Smooth muscle cell (in vitro differentiated cells): Measurements from ENCODE around the gene ABHD3. TPM values are rescaled to one million over a fixed set of nuclear protein-coding genes. Genes with fewer than 3 reads are reported as not detected.

Experiments
- DNase-seq: peaks from one replicate; lab custom pipeline; 2025; ENCODE audit not compliant: unreplicated experiment; lab: John Stamatoyannopoulos, UW
- H2AFZ ChIP-seq: fragments of 200-600 bp; sonication (generic); 2 replicates; pipeline ENCODE4 v1.6.0; 2016; ENCODE audit warnings: antibody characterized with exemption, low read depth, mild to moderate bottlenecking
- H3F3A ChIP-seq: fragments of 200-600 bp; sonication (generic); 2 replicates; pipeline ENCODE4 v1.6.0; 2017; ENCODE audit warnings: antibody characterized with exemption, low read depth
- H3K27ac ChIP-seq: fragments of 200-600 bp; sonication (generic); 2 replicates; pipeline ENCODE4 v1.5.1; 2016; ENCODE audit warnings: low read depth, mild to moderate bottlenecking
- H3K27me3 ChIP-seq: fragments of 200-600 bp; sonication (generic); 2 replicates; pipeline ENCODE4 v1.6.1; 2016; ENCODE audit warnings: low read depth, mild to moderate bottlenecking
- H3K36me3 ChIP-seq: fragments of 200-600 bp; sonication (generic); 2 replicates; pipeline ENCODE4 v1.5.1; 2016; ENCODE audit warnings: low read depth
- H3K4me1 ChIP-seq: fragments of 200-600 bp; sonication (generic); 2 replicates; pipeline ENCODE4 v1.5.1; 2016; ENCODE audit warnings: low read depth
- H3K4me2 ChIP-seq: fragments of 200-600 bp; sonication (generic); 2 replicates; pipeline ENCODE4 v1.6.0; 2016; ENCODE audit warnings: mild to moderate bottlenecking
- H3K4me3 ChIP-seq: fragments of 200-600 bp; sonication (generic); 2 replicates; pipeline ENCODE4 v1.5.1; 2016; ENCODE audit warnings: mild to moderate bottlenecking
- H3K79me2 ChIP-seq: fragments of 200-600 bp; sonication (generic); 2 replicates; pipeline ENCODE4 v1.6.0; 2016; ENCODE audit warnings: low read depth, mild to moderate bottlenecking
- H3K9ac ChIP-seq: fragments of 200-600 bp; sonication (generic); 2 replicates; pipeline ENCODE4 v1.6.0; 2016; ENCODE audit warnings: low read depth
- H3K9me3 ChIP-seq: fragments of 200-600 bp; sonication (generic); replicated peaks from 2 replicates; pipeline ENCODE4 v1.5.1; 2016; ENCODE audit warnings: low read depth
- H4K20me1 ChIP-seq: fragments of 200-600 bp; sonication (generic); 2 replicates; pipeline ENCODE4 v1.6.0; 2016; ENCODE audit warnings: low read depth
- CTCF ChIP-seq: fragments of 200-600 bp; sonication (generic); IDR thresholded peaks from 2 replicates; pipeline ENCODE4 v1.5.1; 2017; ENCODE audit warnings: borderline replicate concordance, mild to moderate bottlenecking, antibody characterized with exemption; ENCODE audit not compliant: insufficient read depth, poor library complexity, severe bottlenecking
- WGBS: methylation state at CpG from one replicate; pipeline ENCODE4 v1.1.7; 2016; ENCODE audit warnings: low lambda C conversion rate; 5-methylcytosine and 5-hydroxymethylcytosine counted together
- polyA plus RNA-seq: library from polyadenylated mRNA; unstranded; fragments of >200 nt; fragmentation: Nextera tagmentation; extraction: Ambion mirVana; gene quantifications from 2 replicates; pipeline ENCODE4 v1.2.1, GENCODE V29; 2016
- total RNA-seq: library from RNA; depleted of rRNA; stranded (reverse); fragments of >200 nt; gene quantifications from 2 replicates; pipeline ENCODE4 v1.2.3, GENCODE V29; 2014

ABHD3 gene
- total and polyA plus RNA-seq, 2 experiments from 2014 or later: 6.9 to 9.9 TPM

- Histone ChIP-seq H3K9me3 (no peaks in the 10 kb centered on the region), H3K4me1 (no peaks in the 10 kb centered on the region), H3F3A (no peaks in the 10 kb centered on the region), H3K27me3 (no peaks in the 10 kb centered on the region), H3K9ac (no peak overlapping the region), H3K79me2 (no peaks in the 10 kb centered on the region), H2AFZ (no peak overlapping the region), H4K20me1 (no peaks in the 10 kb centered on the region), H3K36me3 (no peaks in the 10 kb centered on the region), H3K27ac (no peak overlapping the region), H3K4me3 (no peak overlapping the region), H3K4me2 (no peak overlapping the region)
- no peak for DNase-seq
- 70% methylated on average over 3 of the region's 3 CpGs for WGBS
- no peak for TF ChIP-seq CTCF
Measured at GRCh38 chr18:21672521-21673267, 31.9 kb downstream of the ABHD3 start.

GRCh38 chr18:21669736-21670285, 34.8 kb downstream of the ABHD3 start:
- H3K4me2 ChIP-seq: no peak overlapping the region
- no peak overlapping the region for H3K4me3 ChIP-seq
- no peaks in the 10 kb centered on the region for H3K9me3 ChIP-seq
- WGBS: 88% methylated on average over 9 of the region's 9 CpGs
- no peak for DNase-seq
- no peak overlapping the region for H3K27ac ChIP-seq
- H3K79me2 ChIP-seq: no peaks in the 10 kb centered on the region
- H4K20me1 ChIP-seq: no peaks in the 10 kb centered on the region
- TF ChIP-seq CTCF: no peak
- no peak overlapping the region for H2AFZ ChIP-seq
- H3K9ac ChIP-seq: no peak overlapping the region
- H3K27me3 ChIP-seq: no peaks in the 10 kb centered on the region
- H3K4me1 ChIP-seq: no peaks in the 10 kb centered on the region
- H3F3A ChIP-seq: no peaks in the 10 kb centered on the region
- H3K36me3 ChIP-seq: no peaks in the 10 kb centered on the region

GRCh38 chr18:21664069-21664468, 40.5 kb downstream of the ABHD3 start:
- TF ChIP-seq CTCF: no peak
- Histone ChIP-seq H3K4me3 (no peak overlapping the region), H3K9me3 (no peaks in the 10 kb centered on the region), H3K27me3 (no peaks in the 10 kb centered on the region), H3K36me3 (no peaks in the 10 kb centered on the region), H2AFZ (no peak overlapping the region), H3K4me1 (no peaks in the 10 kb centered on the region), H3K4me2 (no peak overlapping the region), H4K20me1 (no peaks in the 10 kb centered on the region), H3K79me2 (no peaks in the 10 kb centered on the region), H3F3A (no peaks in the 10 kb centered on the region), H3K27ac (no peak overlapping the region), H3K9ac (no peak overlapping the region)
- DNase-seq: no peak
- 89% methylated on average over 2 of the region's 2 CpGs for WGBS

- Histone ChIP-seq H4K20me1 (no peaks in the 10 kb centered on the region), H3F3A (no peaks in the 10 kb centered on the region), H3K9me3 (no peaks in the 10 kb centered on the region), H3K27ac (no peak overlapping the region), H3K79me2 (no peaks in the 10 kb centered on the region), H3K4me3 (no peak overlapping the region), H3K4me2 (no peak overlapping the region), H3K36me3 (no peaks in the 10 kb centered on the region), H3K9ac (no peak overlapping the region), H2AFZ (no peak overlapping the region), H3K4me1 (no peaks in the 10 kb centered on the region), H3K27me3 (no peaks in the 10 kb centered on the region)
- no peak for DNase-seq
- no peak for TF ChIP-seq CTCF
- WGBS: 96% methylated on average over 7 of the region's 7 CpGs
Measured at GRCh38 chr18:21663578-21663977, 41.0 kb downstream of the ABHD3 start.
